Measurements from ENCODE around the gene MRPS5.

The MRPS5 gene

GRCh38 chr2:95057535-95058370, 63.9 kb downstream of the MRPS5 start:
- Histone ChIP-seq H3K4me3 (ENCODE audit: low read length, poor library complexity, severe bottlenecking) (no peak overlapping the region), H3K4me1 (ENCODE audit: insufficient read depth, low read length, poor library complexity, severe bottlenecking) (no peaks in the 10 kb centered on the region), H3K9me3 (ENCODE audit: insufficient read depth, low read depth, low read length) (no peaks in the 10 kb centered on the region), H3K36me3 (ENCODE audit: insufficient read depth, low read length) (no peaks in the 10 kb centered on the region), H3K27me3 (ENCODE audit: insufficient read depth, low read length, poor library complexity, severe bottlenecking) (no peaks in the 10 kb centered on the region), H4K20me1 (ENCODE audit: insufficient read depth, low read length, poor library complexity, severe bottlenecking) (no peaks in the 10 kb centered on the region), H3K9ac (ENCODE audit: low read depth, low read length, poor library complexity, severe bottlenecking) (no peak overlapping the region), H3F3A (ENCODE audit: low read depth) (no peaks in the 10 kb centered on the region), H3K79me2 (ENCODE audit: insufficient read depth, low read length) (no peaks in the 10 kb centered on the region), H2AFZ (ENCODE audit: low read length) (no peak overlapping the region), H3K4me2 (ENCODE audit: low read depth, low read length, poor library complexity, severe bottlenecking) (no peak overlapping the region), H3K9me2 (replicated peaks; ENCODE audit: low read depth, low read length) (no peaks in the 10 kb centered on the region)
- TF ChIP-seq EZH2phosphoT487 (IDR thresholded peaks at IDR 0.05; ENCODE audit: borderline replicate concordance): no peak
- TF ChIP-seq CTCF (conservative IDR thresholded peaks at IDR 0.05; ENCODE audit: low read length): no peak

DNA sequence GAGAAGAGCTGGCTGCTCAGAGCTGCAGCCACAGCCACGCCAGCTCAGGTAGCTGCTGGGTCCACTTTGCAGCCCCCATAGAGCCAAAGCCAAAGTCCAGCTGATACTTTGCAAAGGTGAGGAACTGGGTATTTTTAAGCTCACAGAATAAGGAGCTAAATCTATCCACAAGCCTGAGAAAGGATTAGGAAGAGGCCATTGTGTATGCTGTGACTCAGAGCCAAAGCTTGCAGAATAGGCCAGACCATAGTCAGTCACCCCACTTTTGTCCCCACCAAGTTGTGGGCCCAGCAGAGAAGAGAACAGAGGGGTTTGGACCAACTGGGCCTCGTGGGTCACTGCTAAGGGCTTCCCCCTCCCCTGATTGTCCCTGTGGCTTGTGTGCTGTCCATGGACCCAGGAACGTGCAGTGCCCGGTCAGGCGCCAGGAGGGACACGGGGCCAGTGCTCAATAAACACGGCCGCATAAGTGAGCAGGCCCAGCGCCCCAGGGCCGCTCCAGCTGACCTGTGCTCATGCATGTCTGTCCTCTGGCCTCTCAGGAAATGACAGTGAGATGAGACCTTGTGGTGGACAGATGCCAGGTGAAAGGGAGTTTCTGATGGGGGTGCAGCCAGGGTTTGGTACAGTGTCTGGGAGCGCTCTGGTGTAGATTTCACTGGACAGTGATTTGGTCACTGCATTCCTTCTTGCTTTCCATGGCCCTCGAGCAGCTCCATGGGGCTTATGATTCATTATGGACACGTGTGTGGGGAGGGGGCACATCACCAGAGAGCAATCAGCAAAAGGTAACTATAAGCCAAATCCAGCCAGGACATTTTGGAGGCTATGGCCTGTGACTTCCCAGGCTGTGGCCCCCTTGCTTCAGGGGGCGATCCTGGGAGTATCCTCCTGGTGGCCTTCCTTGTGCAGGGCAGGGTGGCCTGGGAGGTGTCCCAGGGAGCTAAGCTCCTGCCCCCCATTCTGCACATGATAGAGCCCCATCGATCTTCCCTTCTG, 64.8 kb downstream of the MRPS5 start:
- Histone ChIP-seq H3K9me2 (replicated peaks; ENCODE audit: low read depth, low read length) (no peaks in the 10 kb centered on the region), H3K27me3 (ENCODE audit: insufficient read depth, low read length, poor library complexity, severe bottlenecking) (no peaks in the 10 kb centered on the region), H3K4me1 (ENCODE audit: insufficient read depth, low read length, poor library complexity, severe bottlenecking) (no peaks in the 10 kb centered on the region), H3K9ac (ENCODE audit: low read depth, low read length, poor library complexity, severe bottlenecking) (no peak overlapping the region), H4K20me1 (ENCODE audit: insufficient read depth, low read length, poor library complexity, severe bottlenecking) (no peaks in the 10 kb centered on the region), H3K4me3 (ENCODE audit: low read length, poor library complexity, severe bottlenecking) (no peak overlapping the region), H3K79me2 (ENCODE audit: insufficient read depth, low read length) (no peaks in the 10 kb centered on the region), H3K9me3 (ENCODE audit: insufficient read depth, low read depth, low read length) (no peaks in the 10 kb centered on the region), H3K4me2 (ENCODE audit: low read depth, low read length, poor library complexity, severe bottlenecking) (no peak overlapping the region), H3K36me3 (ENCODE audit: insufficient read depth, low read length) (no peaks in the 10 kb centered on the region), H2AFZ (ENCODE audit: low read length) (no peak overlapping the region), H3F3A (ENCODE audit: low read depth) (no peaks in the 10 kb centered on the region)
- no peak for TF ChIP-seq CTCF (conservative IDR thresholded peaks at IDR 0.05; ENCODE audit: low read length)
- no peak for TF ChIP-seq EZH2phosphoT487 (IDR thresholded peaks at IDR 0.05; ENCODE audit: borderline replicate concordance)

DNA sequence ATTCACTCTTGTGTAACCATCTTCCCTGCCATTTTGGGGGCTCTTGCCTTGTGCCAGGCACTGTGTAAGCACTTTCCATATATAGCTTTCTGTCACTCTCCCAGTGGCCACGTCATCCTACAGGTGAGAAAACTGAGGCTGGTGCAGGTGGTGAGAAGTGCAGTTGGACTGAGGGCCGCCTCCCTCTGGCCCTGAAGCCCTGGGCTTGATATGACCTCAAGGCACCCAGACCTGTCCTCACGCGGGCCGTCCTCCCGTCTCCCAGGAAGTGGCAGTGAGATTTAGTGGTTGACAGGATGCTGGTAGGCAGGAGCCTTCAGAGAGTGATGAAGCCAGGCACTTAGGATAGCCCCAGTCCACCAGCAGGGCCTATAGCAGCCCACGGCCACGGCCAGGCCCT, 65.6 kb downstream of the MRPS5 start:
- Histone ChIP-seq H3K4me2 (ENCODE audit: low read depth, low read length, poor library complexity, severe bottlenecking) (no peak overlapping the region), H3K9ac (ENCODE audit: low read depth, low read length, poor library complexity, severe bottlenecking) (no peak overlapping the region), H2AFZ (ENCODE audit: low read length) (no peak overlapping the region), H3K9me2 (replicated peaks; ENCODE audit: low read depth, low read length) (no peaks in the 10 kb centered on the region), H3K36me3 (ENCODE audit: insufficient read depth, low read length) (no peaks in the 10 kb centered on the region), H3K9me3 (ENCODE audit: insufficient read depth, low read depth, low read length) (no peaks in the 10 kb centered on the region), H3K79me2 (ENCODE audit: insufficient read depth, low read length) (no peaks in the 10 kb centered on the region), H3K4me1 (ENCODE audit: insufficient read depth, low read length, poor library complexity, severe bottlenecking) (no peaks in the 10 kb centered on the region), H3F3A (ENCODE audit: low read depth) (no peaks in the 10 kb centered on the region), H4K20me1 (ENCODE audit: insufficient read depth, low read length, poor library complexity, severe bottlenecking) (no peaks in the 10 kb centered on the region), H3K27me3 (ENCODE audit: insufficient read depth, low read length, poor library complexity, severe bottlenecking) (no peaks in the 10 kb centered on the region), H3K4me3 (ENCODE audit: low read length, poor library complexity, severe bottlenecking) (no peak overlapping the region)
- TF ChIP-seq EZH2phosphoT487 (IDR thresholded peaks at IDR 0.05; ENCODE audit: borderline replicate concordance) (no peak), CTCF (conservative IDR thresholded peaks at IDR 0.05; ENCODE audit: low read length) (no peak)
